NCI-H1105 (cell line): ENCODE data around the gene GALNT17.

Experiments used
- DNase-seq: peaks from one replicate; lab custom pipeline; 2025; lab: John Stamatoyannopoulos, UW

GALNT17 gene

GRCh38 chr7:71506822-71507221, 374.9 kb downstream of the GALNT17 start:
- DNase-seq, result no peak

- DNase-seq, result no peak
Observed at GRCh38 chr7:71507680-71508602, 376.0 kb downstream of the GALNT17 start.

GRCh38 chr7:71509381-71509780, 377.4 kb downstream of the GALNT17 start:
- no peak for DNase-seq

- DNase-seq, result no peak
Observed at GRCh38 chr7:71511361-71511807, 379.4 kb downstream of the GALNT17 start.

- no peak for DNase-seq
Observed at GRCh38 chr7:71517940-71518699, 386.2 kb downstream of the GALNT17 start.

GRCh38 chr7:71518880-71519279, 386.9 kb downstream of the GALNT17 start:
- no peak for DNase-seq

GRCh38 chr7:71521506-71521905, 389.6 kb downstream of the GALNT17 start:
- DNase-seq, result no peak

- no peak for DNase-seq
Observed at GRCh38 chr7:71526106-71526505, 394.2 kb downstream of the GALNT17 start.

- DNase-seq, result no peak
Observed at GRCh38 chr7:71527213-71527612, 395.3 kb downstream of the GALNT17 start.

- no peak for DNase-seq
Observed at GRCh38 chr7:71535616-71536015, 403.7 kb downstream of the GALNT17 start.

GRCh38 chr7:71538210-71538609, 406.3 kb downstream of the GALNT17 start:
- no peak for DNase-seq

GRCh38 chr7:71539615-71540014, 407.7 kb downstream of the GALNT17 start:
- DNase-seq, result no peak

- DNase-seq, result no peak
Observed at GRCh38 chr7:71541707-71542353, 409.9 kb downstream of the GALNT17 start.

- no peak for DNase-seq
Observed at GRCh38 chr7:71543396-71543795, 411.5 kb downstream of the GALNT17 start.

- DNase-seq, result no peak
Observed at GRCh38 chr7:71544816-71545215, 412.9 kb downstream of the GALNT17 start.

- DNase-seq, result no peak
Observed at GRCh38 chr7:71547426-71547825, 415.5 kb downstream of the GALNT17 start.

GRCh38 chr7:71548746-71549145, 416.8 kb downstream of the GALNT17 start:
- no peak for DNase-seq

GRCh38 chr7:71553306-71553705, 421.4 kb downstream of the GALNT17 start:
- DNase-seq, result no peak

GRCh38 chr7:71555758-71556157, 423.8 kb downstream of the GALNT17 start:
- DNase-seq, result no peak

GRCh38 chr7:71558806-71559613, 427.1 kb downstream of the GALNT17 start:
- no peak for DNase-seq

- DNase-seq, result no peak
Observed at GRCh38 chr7:71560354-71560995, 428.5 kb downstream of the GALNT17 start.
